GM03348 (cell line): ENCODE data around the gene RPL32.
"Not testable (repeated sequence)": the region's sequence is repeated elsewhere in the genome, so short reads cannot be mapped to it uniquely, and the experiment has no call there.

Experiments
- DNase-seq: peaks from one replicate; pipeline ENCODE4 v3.0.0; 2012; ENCODE audit warnings: low spot score

Gene RPL32

GRCh38 chr3:12808587-12808986 lies 32.8 kb downstream of the RPL32 start:
- DNase-seq: no peak

GRCh38 chr3:12807601-12808359 lies 33.6 kb downstream of the RPL32 start:
- no peak for DNase-seq

- DNase-seq: no peak
These were observed 34.3 kb downstream of the RPL32 start for GRCh38 chr3:12807066-12807465.

- DNase-seq: no peak
These were observed 38.0 kb downstream of the RPL32 start for GRCh38 chr3:12803371-12803770.

- DNase-seq: no peak
These were observed 41.6 kb downstream of the RPL32 start for GRCh38 chr3:12799525-12800440.

GRCh38 chr3:12798559-12799179 lies 42.7 kb downstream of the RPL32 start:
- no peak for DNase-seq

- no peak for DNase-seq
These were observed 43.3 kb downstream of the RPL32 start for GRCh38 chr3:12797892-12798558.

- DNase-seq: no peak
These were observed 44.1 kb downstream of the RPL32 start for GRCh38 chr3:12797124-12797891.

GRCh38 chr3:12796171-12797123 lies 44.9 kb downstream of the RPL32 start, which contains the start of gene CAND2:
Gene CAND2 (plus strand): TSS chr3:12796680. CDS start chr3:12796721, 41 bp downstream.
- DNase-seq: peak; percentile 75

- no peak for DNase-seq
These were observed 47.7 kb downstream of the RPL32 start for GRCh38 chr3:12793701-12794100.

- DNase-seq: no peak
These were observed 49.9 kb downstream of the RPL32 start for GRCh38 chr3:12791430-12791829.

GRCh38 chr3:12787967-12788690 lies 53.2 kb downstream of the RPL32 start:
- DNase-seq: not testable (repeated sequence)

GRCh38 chr3:12787346-12787745 lies 54.0 kb downstream of the RPL32 start:
- DNase-seq: peak; percentile 38

GRCh38 chr3:12785096-12785495 lies 56.3 kb downstream of the RPL32 start:
- DNase-seq: no peak
